ENCODE results near the gene DIRAS1.
"Not testable (repeated sequence)": the region's sequence is repeated elsewhere in the genome, so short reads cannot be mapped to it uniquely, and the experiment has no call there.

Gene DIRAS1

DNA sequence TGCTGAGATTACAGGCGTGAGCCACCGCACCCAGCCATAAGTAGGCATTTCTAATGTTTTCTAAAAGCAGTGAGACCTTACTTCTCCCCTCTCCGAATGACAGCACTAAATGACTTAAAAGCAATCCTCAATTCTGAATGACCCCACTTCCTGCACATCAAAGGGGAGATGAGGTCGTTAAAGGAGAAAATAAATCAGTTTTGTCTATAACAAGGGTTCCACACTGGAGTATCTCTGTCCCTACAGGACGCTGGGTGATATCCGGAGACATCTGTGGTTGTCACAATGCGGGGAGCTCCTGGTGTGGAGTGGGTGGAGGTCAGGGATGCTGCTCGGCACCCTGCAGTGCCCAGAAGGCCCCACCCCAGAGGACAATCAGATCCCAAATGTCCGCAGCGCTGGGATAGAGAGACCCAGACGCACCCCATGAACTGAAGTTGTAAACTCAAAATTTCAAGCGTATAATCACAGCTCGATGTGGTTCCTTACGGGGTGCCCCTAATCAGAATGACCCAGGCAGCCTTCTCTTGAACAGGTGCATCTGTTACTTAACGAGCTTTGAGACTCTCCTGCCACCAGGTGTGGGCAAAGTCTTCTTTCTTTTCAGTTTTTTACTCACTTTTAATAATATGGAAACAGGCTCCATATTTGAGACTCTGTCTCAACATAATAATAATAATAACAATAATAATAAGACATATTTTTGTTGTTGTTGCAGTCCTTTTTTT lies 21.6 kb downstream of the DIRAS1 start:
- DNase-seq, result no peak
- H3K9me3 Mint-ChIP-seq, result no peaks in the 10 kb centered on the region
- no peaks in the 10 kb centered on the region for H3K27me3 Mint-ChIP-seq
- H3K36me3 Mint-ChIP-seq (ENCODE audit: low read depth), result no peaks in the 10 kb centered on the region
- no peak overlapping the region for H3K27ac Mint-ChIP-seq
- peaks cover 33% of the 10 kb centered on the region for H3K4me1 Mint-ChIP-seq (ENCODE audit: low read depth)
- H3K4me3 Mint-ChIP-seq, result no peak overlapping the region

GRCh38 chr19:2694196-2694595 lies 27.0 kb downstream of the DIRAS1 start:
- no peak for DNase-seq
- H3K4me3 Mint-ChIP-seq, result no peak overlapping the region
- H3K27me3 Mint-ChIP-seq, result no peaks in the 10 kb centered on the region
- no peak overlapping the region for H3K27ac Mint-ChIP-seq
- H3K36me3 Mint-ChIP-seq (ENCODE audit: low read depth), result no peaks in the 10 kb centered on the region
- peaks cover 11% of the 10 kb centered on the region for H3K4me1 Mint-ChIP-seq (ENCODE audit: low read depth)
- no peaks in the 10 kb centered on the region for H3K9me3 Mint-ChIP-seq

- Mint-ChIP-seq H3K4me3 (no peak overlapping the region), H3K9me3 (no peaks in the 10 kb centered on the region), H3K27ac (no peak overlapping the region)
These were observed 27.5 kb downstream of the DIRAS1 start for GRCh38 chr19:2693492-2694160.

GRCh38 chr19:2691951-2692350 lies 29.2 kb downstream of the DIRAS1 start:
- peaks cover 2% of the 10 kb centered on the region for H3K4me1 Mint-ChIP-seq (ENCODE audit: low read depth)
- H3K36me3 Mint-ChIP-seq (ENCODE audit: low read depth), result no peaks in the 10 kb centered on the region
- H3K4me3 Mint-ChIP-seq, result no peak overlapping the region
- H3K27me3 Mint-ChIP-seq, result no peaks in the 10 kb centered on the region
- no peak for DNase-seq
- H3K9me3 Mint-ChIP-seq, result no peaks in the 10 kb centered on the region
- no peak overlapping the region for H3K27ac Mint-ChIP-seq

More at GRCh38 chr19:2693492-2694160, 27.5 kb downstream of the DIRAS1 start:
- H3K4me1 Mint-ChIP-seq (ENCODE audit: low read depth), result peaks cover 5% of the 10 kb centered on the region
- no peak for DNase-seq
- no peaks in the 10 kb centered on the region for H3K27me3 Mint-ChIP-seq
- H3K36me3 Mint-ChIP-seq (ENCODE audit: low read depth), result no peaks in the 10 kb centered on the region

DNA sequence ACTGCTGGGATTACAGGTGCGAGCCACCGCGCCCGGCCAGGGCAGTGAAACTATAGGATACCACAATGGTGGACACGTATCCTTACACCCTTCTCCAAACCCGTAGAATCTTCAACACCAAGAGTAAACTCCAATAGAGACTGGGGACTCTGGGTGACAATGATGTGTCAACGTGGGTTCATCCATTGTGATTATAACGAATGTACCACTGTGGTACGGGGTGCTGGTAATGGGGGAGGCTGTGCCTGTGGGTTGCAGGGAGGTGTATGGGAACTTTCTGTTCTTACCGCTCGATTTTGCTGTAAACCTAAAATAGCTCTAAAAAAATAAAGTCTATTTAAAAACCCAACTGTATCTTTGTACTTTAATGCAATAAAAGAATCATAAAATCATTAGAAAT lies 30.3 kb downstream of the DIRAS1 start:
- no peaks in the 10 kb centered on the region for H3K36me3 Mint-ChIP-seq (ENCODE audit: low read depth)
- no peak overlapping the region for H3K27ac Mint-ChIP-seq
- H3K27me3 Mint-ChIP-seq, result no peaks in the 10 kb centered on the region
- no peak for DNase-seq
- H3K9me3 Mint-ChIP-seq, result no peaks in the 10 kb centered on the region
- H3K4me3 Mint-ChIP-seq, result no peak overlapping the region
- peaks cover 2% of the 10 kb centered on the region for H3K4me1 Mint-ChIP-seq (ENCODE audit: low read depth)

GRCh38 chr19:2686360-2686759 lies 34.8 kb downstream of the DIRAS1 start:
- H3K9me3 Mint-ChIP-seq, result no peaks in the 10 kb centered on the region
- no peak overlapping the region for H3K27ac Mint-ChIP-seq

GRCh38 chr19:2685204-2685704 lies 35.9 kb downstream of the DIRAS1 start:
- Mint-ChIP-seq H3K9me3 (no peaks in the 10 kb centered on the region), H3K27ac (no peak overlapping the region), H3K4me3 (no peak overlapping the region), H3K36me3 (ENCODE audit: low read depth) (no peaks in the 10 kb centered on the region), H3K27me3 (no peaks in the 10 kb centered on the region), H3K4me1 (ENCODE audit: low read depth) (no peaks in the 10 kb centered on the region)
- no peak for DNase-seq

More at GRCh38 chr19:2686360-2686759, 34.8 kb downstream of the DIRAS1 start:
- H3K4me3 Mint-ChIP-seq, result no peak overlapping the region
- no peaks in the 10 kb centered on the region for H3K36me3 Mint-ChIP-seq (ENCODE audit: low read depth)
- no peaks in the 10 kb centered on the region for H3K27me3 Mint-ChIP-seq
- no peaks in the 10 kb centered on the region for H3K4me1 Mint-ChIP-seq (ENCODE audit: low read depth)
- no peak for DNase-seq

DNA sequence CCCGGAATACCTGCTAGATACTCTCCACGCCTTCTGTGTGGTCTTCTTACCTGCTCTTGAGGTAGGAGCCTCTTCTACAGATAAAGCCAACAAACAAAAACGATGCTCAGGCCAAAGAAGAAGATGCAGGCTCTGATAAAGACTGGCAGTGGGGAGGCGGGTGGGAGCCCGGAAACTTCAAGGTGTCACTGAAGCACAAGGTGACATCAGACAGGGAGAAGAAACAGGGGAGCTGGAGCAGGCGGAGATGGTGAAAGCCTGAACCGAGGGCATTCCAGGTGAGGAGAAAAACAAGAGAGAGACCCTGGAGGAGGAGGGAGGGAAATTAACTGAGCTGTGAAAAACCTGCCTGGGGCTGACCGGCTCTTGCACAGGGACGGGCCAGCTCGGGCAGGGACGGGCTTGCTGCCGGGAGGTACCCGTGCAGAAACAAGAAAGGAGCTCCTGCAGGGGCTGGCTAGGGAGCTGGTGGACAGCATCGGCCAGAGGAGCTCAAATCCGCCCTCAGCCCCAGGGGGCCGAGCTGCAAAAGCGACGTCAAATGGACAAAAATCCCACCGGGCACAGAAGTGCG lies 37.7 kb downstream of the DIRAS1 start:
- no peak for DNase-seq
- Mint-ChIP-seq H3K27ac (no peak overlapping the region), H3K4me1 (ENCODE audit: low read depth) (no peaks in the 10 kb centered on the region)

GRCh38 chr19:2680808-2681207 lies 40.4 kb downstream of the DIRAS1 start:
- no peaks in the 10 kb centered on the region for H3K9me3 Mint-ChIP-seq
- H3K4me1 Mint-ChIP-seq (ENCODE audit: low read depth), result no peaks in the 10 kb centered on the region
- H3K4me3 Mint-ChIP-seq, result no peak overlapping the region
- no peaks in the 10 kb centered on the region for H3K36me3 Mint-ChIP-seq (ENCODE audit: low read depth)
- DNase-seq, result no peak
- H3K27me3 Mint-ChIP-seq, result no peaks in the 10 kb centered on the region
- no peak overlapping the region for H3K27ac Mint-ChIP-seq

More for the DNA sequence above, 37.7 kb downstream of the DIRAS1 start:
- no peaks in the 10 kb centered on the region for H3K27me3 Mint-ChIP-seq
- H3K9me3 Mint-ChIP-seq, result no peaks in the 10 kb centered on the region
- H3K4me3 Mint-ChIP-seq, result no peak overlapping the region
- no peaks in the 10 kb centered on the region for H3K36me3 Mint-ChIP-seq (ENCODE audit: low read depth)

GRCh38 chr19:2679439-2679838 lies 41.7 kb downstream of the DIRAS1 start:
- no peaks in the 10 kb centered on the region for H3K9me3 Mint-ChIP-seq
- H3K27me3 Mint-ChIP-seq, result no peaks in the 10 kb centered on the region
- H3K4me1 Mint-ChIP-seq (ENCODE audit: low read depth), result no peaks in the 10 kb centered on the region
- no peaks in the 10 kb centered on the region for H3K36me3 Mint-ChIP-seq (ENCODE audit: low read depth)
- no peak overlapping the region for H3K27ac Mint-ChIP-seq
- DNase-seq, result no peak
- H3K4me3 Mint-ChIP-seq, result no peak overlapping the region

DNA sequence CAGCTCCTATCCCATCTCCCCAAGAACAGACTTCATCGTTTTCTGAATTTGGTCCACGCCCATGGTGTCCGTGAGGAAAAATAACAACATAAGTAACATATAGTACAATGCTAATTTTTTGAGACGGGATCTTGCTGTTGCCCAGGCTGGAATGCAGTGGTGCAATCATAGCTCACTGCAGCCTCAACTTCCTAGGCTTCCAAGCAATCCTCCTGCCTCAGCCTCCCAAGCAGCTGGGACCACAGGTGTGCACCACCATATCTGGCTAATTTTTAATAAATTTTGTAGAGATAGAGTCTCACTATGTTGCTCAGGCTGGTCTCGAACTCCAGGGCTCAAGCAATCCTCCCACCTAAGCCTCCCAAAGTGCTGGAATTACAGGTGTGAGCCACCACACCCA lies 42.2 kb downstream of the DIRAS1 start:
- not testable (repeated sequence) for H3K9me3 Mint-ChIP-seq; H3K36me3 Mint-ChIP-seq (ENCODE audit: low read depth); H3K4me1 Mint-ChIP-seq (ENCODE audit: low read depth); H3K4me3 Mint-ChIP-seq; H3K27ac Mint-ChIP-seq; H3K27me3 Mint-ChIP-seq; DNase-seq

DNA sequence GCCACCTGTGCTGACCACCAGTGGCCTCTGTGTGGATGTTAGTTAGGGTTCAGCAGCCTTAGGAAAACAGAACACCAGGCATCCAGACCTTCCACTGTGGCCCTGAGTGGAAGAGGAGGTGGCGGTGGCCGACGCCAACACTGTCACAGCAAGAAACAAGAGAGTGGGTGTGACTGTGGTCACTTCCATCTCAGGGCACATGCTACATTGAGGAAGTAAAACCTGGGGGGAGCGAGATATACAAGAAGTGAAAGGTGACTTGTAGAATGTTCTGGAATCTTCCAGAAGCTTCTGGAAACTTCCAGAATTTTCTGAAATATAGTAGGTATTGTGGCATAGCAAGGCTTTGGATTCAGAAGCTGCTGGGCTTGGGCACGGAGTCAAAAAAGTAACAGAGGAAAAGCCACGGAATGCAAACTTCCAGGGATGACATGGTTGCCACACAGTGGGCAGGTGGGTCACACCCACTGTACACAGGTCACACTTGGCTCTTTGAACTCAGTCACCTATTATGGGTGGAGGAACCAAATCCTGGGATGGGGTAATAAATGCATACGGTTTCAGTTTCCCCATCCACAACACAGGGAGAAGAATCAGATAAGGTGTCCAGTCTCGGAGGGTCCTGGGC lies 43.0 kb downstream of the DIRAS1 start:
- H3K9me3 Mint-ChIP-seq, result no peaks in the 10 kb centered on the region
- H3K4me3 Mint-ChIP-seq, result no peak overlapping the region
- DNase-seq, result no peak
- H3K27me3 Mint-ChIP-seq, result no peaks in the 10 kb centered on the region
- no peaks in the 10 kb centered on the region for H3K4me1 Mint-ChIP-seq (ENCODE audit: low read depth)
- no peaks in the 10 kb centered on the region for H3K36me3 Mint-ChIP-seq (ENCODE audit: low read depth)
- H3K27ac Mint-ChIP-seq, result peak overlapping the region; percentile 77

DNA sequence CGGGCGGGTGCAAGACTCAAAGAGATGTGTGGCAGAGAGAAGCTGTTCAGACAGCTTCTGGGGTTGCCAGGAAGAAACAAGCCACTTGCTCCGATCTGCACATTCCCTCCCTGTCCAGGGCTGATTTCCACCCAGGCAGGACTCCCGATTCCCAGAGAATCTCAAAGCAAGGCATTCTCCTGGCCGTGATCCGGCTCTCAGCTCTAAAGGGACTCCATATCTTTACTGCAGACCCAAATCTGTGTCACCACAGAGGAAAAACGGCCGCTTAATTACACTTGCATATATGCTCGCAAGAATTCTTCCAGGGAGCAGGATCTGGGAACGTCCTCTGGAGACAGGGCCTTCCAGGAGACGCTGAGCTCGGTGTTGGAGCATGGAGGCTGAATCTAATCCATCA lies 44.3 kb downstream of the DIRAS1 start:
- H3K9me3 Mint-ChIP-seq, result no peaks in the 10 kb centered on the region
- DNase-seq, result no peak
- H3K36me3 Mint-ChIP-seq (ENCODE audit: low read depth), result no peaks in the 10 kb centered on the region
- H3K4me3 Mint-ChIP-seq, result no peak overlapping the region
- no peak overlapping the region for H3K27ac Mint-ChIP-seq
- H3K27me3 Mint-ChIP-seq, result no peaks in the 10 kb centered on the region
- H3K4me1 Mint-ChIP-seq (ENCODE audit: low read depth), result no peaks in the 10 kb centered on the region

GRCh38 chr19:2675892-2676291 lies 45.3 kb downstream of the DIRAS1 start:
- H3K36me3 Mint-ChIP-seq (ENCODE audit: low read depth), result no peaks in the 10 kb centered on the region
- H3K4me3 Mint-ChIP-seq, result no peak overlapping the region
- H3K9me3 Mint-ChIP-seq, result no peaks in the 10 kb centered on the region
- no peak for DNase-seq
- no peaks in the 10 kb centered on the region for H3K27me3 Mint-ChIP-seq
- no peaks in the 10 kb centered on the region for H3K4me1 Mint-ChIP-seq (ENCODE audit: low read depth)
- H3K27ac Mint-ChIP-seq, result no peak overlapping the region

DNA sequence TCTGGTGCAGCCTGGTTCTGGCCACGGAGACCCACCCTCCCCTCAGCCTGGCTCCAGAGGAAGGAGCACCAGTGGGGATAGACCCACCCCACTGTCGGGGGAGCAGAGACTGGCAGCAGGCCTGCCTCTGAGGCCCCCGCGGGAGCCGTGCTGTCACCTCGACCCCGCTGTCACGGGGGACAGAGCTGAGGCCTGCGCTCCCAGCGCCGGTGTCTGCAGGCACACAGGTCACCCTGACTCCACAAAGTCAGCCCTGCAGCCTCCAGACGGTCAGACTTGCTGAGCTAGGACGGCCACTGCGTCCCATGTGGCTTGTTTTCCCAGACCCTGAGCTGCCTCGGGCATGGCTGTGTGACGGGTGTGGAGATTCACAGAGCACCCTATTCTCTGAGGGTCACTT lies 51.0 kb downstream of the DIRAS1 start:
- Mint-ChIP-seq H3K4me1 (ENCODE audit: low read depth) (no peaks in the 10 kb centered on the region), H3K27me3 (no peaks in the 10 kb centered on the region), H3K9me3 (no peaks in the 10 kb centered on the region), H3K4me3 (no peak overlapping the region), H3K27ac (no peak overlapping the region), H3K36me3 (ENCODE audit: low read depth) (no peaks in the 10 kb centered on the region)
- no peak for DNase-seq
